ENCODE results near the gene ZSCAN30. TPM values are rescaled to one million over a fixed set of nuclear protein-coding genes. Genes with fewer than 3 reads are reported as not detected.
A peak's percentile ranks its signal among the peaks of the same experiment; 100 is the strongest.
"Not testable (repeated sequence)": the region's sequence is repeated elsewhere in the genome, so short reads cannot be mapped to it uniquely, and the experiment has no call there.

Gene ZSCAN30
- total RNA-seq, 1 donor from 2014 or later, result 10.0 TPM

DNA sequence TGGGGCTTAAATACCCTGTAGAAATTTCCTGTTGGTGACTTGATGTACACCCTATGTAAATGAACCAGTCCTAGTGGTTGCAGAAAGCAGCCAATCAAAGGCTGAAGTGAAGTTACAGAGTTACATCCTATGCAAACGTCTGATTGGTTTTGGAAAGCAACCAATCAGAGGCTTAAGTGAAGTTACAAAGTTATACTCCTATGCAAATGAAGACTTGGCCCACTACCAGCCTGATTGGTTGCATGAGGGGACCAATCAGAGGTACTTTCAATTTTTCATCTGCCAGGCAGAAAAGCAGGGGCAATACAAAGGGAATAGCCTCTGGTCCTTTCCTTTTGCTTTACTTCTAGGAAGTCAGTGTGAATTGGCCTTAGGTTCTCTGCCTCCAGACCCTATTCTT is 62.8 kb downstream of the ZSCAN30 start:
- DNase-seq (ENCODE audit: low read depth) (no peak), FAIRE-seq (no peak)
- TF ChIP-seq, protein P1, sequence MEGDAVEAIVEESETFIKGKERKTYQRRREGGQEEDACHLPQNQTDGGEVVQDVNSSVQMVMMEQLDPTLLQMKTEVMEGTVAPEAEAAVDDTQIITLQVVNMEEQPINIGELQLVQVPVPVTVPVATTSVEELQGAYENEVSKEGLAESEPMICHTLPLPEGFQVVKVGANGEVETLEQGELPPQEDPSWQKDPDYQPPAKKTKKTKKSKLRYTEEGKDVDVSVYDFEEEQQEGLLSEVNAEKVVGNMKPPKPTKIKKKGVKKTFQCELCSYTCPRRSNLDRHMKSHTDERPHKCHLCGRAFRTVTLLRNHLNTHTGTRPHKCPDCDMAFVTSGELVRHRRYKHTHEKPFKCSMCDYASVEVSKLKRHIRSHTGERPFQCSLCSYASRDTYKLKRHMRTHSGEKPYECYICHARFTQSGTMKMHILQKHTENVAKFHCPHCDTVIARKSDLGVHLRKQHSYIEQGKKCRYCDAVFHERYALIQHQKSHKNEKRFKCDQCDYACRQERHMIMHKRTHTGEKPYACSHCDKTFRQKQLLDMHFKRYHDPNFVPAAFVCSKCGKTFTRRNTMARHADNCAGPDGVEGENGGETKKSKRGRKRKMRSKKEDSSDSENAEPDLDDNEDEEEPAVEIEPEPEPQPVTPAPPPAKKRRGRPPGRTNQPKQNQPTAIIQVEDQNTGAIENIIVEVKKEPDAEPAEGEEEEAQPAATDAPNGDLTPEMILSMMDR (IDR thresholded peaks at IDR 0.05; ENCODE audit: insufficient read depth, low read length, severe bottlenecking), result no peak
- H3K36me3 ChIP-seq (ENCODE audit: control insufficient read depth, insufficient read depth, low read length), result no peaks in the 10 kb centered on the region
- no peak overlapping the region for H3K4me3 ChIP-seq (ENCODE audit: low read depth, low read length)
- no peaks in the 10 kb centered on the region for H3K27me3 ChIP-seq (ENCODE audit: control insufficient read depth, insufficient read depth, low read length)

DNA sequence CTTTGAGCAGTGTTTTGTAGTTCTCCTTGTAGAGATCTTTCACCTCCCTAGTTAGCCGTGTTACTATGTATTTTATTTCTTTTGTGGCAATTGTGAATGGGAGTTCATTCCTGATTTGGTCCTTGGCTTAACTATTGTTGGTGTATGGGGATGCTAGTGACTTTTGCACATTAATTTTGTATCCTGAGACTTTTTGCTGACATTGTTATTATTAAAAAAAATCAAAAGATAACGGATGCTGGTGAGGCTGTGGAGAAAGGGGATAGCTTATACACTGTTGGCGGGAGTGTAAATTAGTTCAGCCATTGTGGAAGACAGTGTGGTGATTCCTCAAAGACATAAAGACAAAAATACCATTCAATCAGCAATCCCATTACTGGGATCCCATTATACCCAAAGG is 66.2 kb downstream of the ZSCAN30 start:
- DNase-seq (ENCODE audit: low read depth), result no peak
- Histone ChIP-seq H3K27me3 (ENCODE audit: control insufficient read depth, insufficient read depth, low read length) (no peaks in the 10 kb centered on the region), H3K4me3 (ENCODE audit: low read depth, low read length) (no peak overlapping the region), H3K36me3 (ENCODE audit: control insufficient read depth, insufficient read depth, low read length) (no peaks in the 10 kb centered on the region)
- TF ChIP-seq, protein P1 (IDR thresholded peaks at IDR 0.05; ENCODE audit: insufficient read depth, low read length, severe bottlenecking), result no peak
- no peak for FAIRE-seq

DNA sequence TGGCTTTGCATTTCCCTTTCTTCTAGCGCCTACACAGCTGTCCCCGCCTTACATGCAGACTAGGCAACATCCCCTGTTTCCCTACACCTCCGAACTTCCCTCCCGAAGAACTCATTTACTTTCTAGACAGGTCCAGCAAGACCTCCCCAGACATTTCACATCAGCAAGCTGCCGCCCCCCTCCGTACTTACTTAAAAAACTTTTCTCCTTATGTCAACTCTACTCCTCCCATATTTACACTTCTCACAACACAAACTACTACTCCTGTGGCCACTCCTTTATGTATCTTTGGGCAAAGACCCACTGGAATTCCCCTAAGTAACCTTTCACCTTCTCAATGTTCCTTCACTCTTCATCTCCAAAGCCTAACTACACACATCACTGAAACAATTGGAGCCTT is 69.6 kb downstream of the ZSCAN30 start:
- H3K36me3 ChIP-seq (ENCODE audit: control insufficient read depth, insufficient read depth, low read length), result no peaks in the 10 kb centered on the region
- H3K27me3 ChIP-seq (ENCODE audit: control insufficient read depth, insufficient read depth, low read length), result no peaks in the 10 kb centered on the region
- TF ChIP-seq, protein P1 (IDR thresholded peaks at IDR 0.05; ENCODE audit: insufficient read depth, low read length, severe bottlenecking), result no peak
- FAIRE-seq, result no peak
- no peak for DNase-seq (ENCODE audit: low read depth)
- H3K4me3 ChIP-seq (ENCODE audit: low read depth, low read length), result no peak overlapping the region

DNA sequence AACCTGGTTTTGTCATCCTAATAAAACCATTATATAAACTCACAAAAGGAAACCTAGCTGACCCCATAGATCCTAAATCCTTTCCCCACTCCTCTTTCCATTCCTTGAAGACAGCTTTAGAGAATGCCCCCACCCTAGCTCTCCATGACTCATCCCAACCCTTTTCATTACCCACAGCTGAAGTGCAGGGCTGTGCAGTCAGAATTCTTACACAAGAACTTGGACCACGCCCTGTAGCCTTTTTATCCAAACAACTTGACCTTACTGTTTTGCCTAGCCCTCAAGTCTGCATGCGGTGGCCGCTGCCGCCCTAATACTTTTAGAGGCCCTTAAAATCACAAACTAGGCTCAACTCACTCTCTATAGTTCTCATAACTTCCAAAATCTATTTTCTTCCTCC is 70.7 kb downstream of the ZSCAN30 start:
- not testable (repeated sequence) for FAIRE-seq; H3K36me3 ChIP-seq (ENCODE audit: control insufficient read depth, insufficient read depth, low read length); H3K27me3 ChIP-seq (ENCODE audit: control insufficient read depth, insufficient read depth, low read length); H3K4me3 ChIP-seq (ENCODE audit: low read depth, low read length)
- peak; percentile 37 for DNase-seq (ENCODE audit: low read depth)

DNA sequence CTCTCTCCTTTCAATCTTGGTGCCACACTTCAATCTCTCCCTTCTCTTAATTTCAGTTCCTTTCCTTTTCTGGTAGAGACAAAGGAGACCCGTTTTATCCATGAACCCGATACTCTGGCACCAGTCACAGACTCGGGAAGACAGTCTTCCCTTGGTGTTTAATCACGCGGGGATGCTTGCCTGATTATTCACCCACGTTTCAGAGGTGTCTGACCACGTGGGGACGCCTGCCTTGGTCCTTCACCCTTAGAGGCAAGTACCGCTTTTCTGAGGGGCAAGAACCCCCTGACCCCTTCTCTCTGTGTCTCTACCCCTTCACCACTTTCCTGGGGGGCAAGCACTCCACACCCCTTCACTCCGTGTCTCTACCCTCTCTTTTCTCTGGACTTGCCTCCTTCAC is 73.4 kb downstream of the ZSCAN30 start:
- not testable (repeated sequence) for DNase-seq (ENCODE audit: low read depth); H3K4me3 ChIP-seq (ENCODE audit: low read depth, low read length); H3K36me3 ChIP-seq (ENCODE audit: control insufficient read depth, insufficient read depth, low read length); H3K27me3 ChIP-seq (ENCODE audit: control insufficient read depth, insufficient read depth, low read length); FAIRE-seq

DNA sequence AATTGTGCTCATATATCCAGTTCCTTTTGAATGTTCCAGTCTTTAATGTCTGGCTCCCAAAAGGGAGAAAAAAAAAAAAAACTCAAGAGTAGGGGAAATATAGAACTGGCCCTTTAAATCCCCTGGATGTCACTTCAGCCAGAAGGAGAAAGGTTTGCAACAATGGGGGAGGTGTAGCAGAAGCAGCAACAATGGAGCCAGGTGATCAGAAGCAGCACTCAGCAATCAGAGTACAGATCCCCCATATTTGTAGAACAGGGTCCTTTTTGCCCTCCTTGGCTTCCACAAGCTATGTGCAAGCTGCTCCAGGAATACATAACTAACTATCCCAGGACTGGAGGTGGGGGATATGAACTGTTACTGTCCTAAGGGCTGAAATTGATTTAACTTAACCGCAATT is 75.0 kb downstream of the ZSCAN30 start:
- FAIRE-seq, result no peak

DNA sequence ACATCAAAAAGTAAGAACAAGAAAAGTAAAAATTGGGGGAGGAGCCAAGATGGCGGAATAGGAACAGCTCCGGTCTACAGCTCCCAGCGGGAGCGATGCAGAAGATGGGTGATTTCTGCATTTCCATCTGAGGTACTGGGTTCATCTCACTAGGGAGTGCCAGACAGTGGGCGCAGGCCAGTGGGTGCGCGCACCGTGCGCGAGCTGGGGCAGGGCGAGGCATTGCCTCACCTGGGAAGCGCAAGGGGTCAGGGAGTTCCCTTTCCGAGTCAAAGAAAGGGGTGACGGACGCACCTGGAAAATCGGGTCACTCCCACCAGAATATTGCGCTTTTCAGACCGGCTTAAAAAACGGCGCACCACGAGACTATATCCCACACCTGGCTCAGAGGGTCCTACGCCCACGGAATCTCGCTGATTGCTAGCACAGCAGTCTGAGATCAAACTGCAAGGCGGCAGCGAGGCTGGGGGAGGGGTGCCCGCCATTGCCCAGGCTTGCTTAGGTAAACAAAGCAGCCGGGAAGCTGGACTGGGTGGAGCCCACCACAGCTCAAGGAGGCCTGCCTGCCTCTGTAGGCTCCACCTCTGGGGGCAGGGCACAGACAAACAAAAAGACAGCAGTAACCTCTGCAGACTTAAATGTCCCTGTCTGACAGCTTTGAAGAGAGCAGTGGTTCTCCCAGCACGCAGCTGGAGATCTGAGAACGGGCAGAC is 84.1 kb downstream of the ZSCAN30 start:
- H3K4me3 ChIP-seq (ENCODE audit: low read depth, low read length); FAIRE-seq; H3K36me3 ChIP-seq (ENCODE audit: control insufficient read depth, insufficient read depth, low read length); DNase-seq (ENCODE audit: low read depth); H3K27me3 ChIP-seq (ENCODE audit: control insufficient read depth, insufficient read depth, low read length): not testable (repeated sequence)

More for the DNA sequence above, 75.0 kb downstream of the ZSCAN30 start:
- Histone ChIP-seq H3K4me3 (ENCODE audit: low read depth, low read length) (no peak overlapping the region), H3K36me3 (ENCODE audit: control insufficient read depth, insufficient read depth, low read length) (no peaks in the 10 kb centered on the region), H3K27me3 (ENCODE audit: control insufficient read depth, insufficient read depth, low read length) (no peaks in the 10 kb centered on the region)
- no peak for DNase-seq (ENCODE audit: low read depth)
- TF ChIP-seq, protein P1 (IDR thresholded peaks at IDR 0.05; ENCODE audit: insufficient read depth, low read length, severe bottlenecking), result no peak
